Spleen (tissue), 7 donors: ENCODE results near the gene LYZL4.

Experiments used
- CTCF ChIP-seq, 11 experiments: fragments of 200-600 bp in 7 of 11; fragments of 450-650 bp in 4 of 11; sonication (generic) in 4 of 11; IDR thresholded peaks in 8 of 11; conservative IDR thresholded peaks in 3 of 11; 1 replicate in 7 of 11; 2 replicates in 4 of 11; pipeline versions ENCODE4 v1.4.0 to v1.8.0; 2016 to 2021; ENCODE audit warnings: antibody characterized with exemption in 11 of 11, inconsistent platforms in 4 of 11, mild to moderate bottlenecking in 1 of 11
- POLR2A ChIP-seq, 3 donors: fragments of 450-650 bp; IDR thresholded peaks; one replicate each; pipeline ENCODE4 v1.5.1; 2017; ENCODE audit warnings: antibody characterized with exemption in 3 of 3, mild to moderate bottlenecking in 1 of 3
- POLR2AphosphoS5 ChIP-seq, 3 donors: sonication (generic); formaldehyde crosslinking; IDR thresholded peaks; one replicate each; pipeline ENCODE4 v1.5.1; 2017; ENCODE audit warnings: antibody characterized with exemption in 3 of 3
- donor health status: DM: no; HTN: no; CAD: no; lungs with moderate emphysema.
- donor health status: DM: no; HTN: no; CAD: no.
- donor health status: DM: no; HTN: no; CAD: no.

DNA sequence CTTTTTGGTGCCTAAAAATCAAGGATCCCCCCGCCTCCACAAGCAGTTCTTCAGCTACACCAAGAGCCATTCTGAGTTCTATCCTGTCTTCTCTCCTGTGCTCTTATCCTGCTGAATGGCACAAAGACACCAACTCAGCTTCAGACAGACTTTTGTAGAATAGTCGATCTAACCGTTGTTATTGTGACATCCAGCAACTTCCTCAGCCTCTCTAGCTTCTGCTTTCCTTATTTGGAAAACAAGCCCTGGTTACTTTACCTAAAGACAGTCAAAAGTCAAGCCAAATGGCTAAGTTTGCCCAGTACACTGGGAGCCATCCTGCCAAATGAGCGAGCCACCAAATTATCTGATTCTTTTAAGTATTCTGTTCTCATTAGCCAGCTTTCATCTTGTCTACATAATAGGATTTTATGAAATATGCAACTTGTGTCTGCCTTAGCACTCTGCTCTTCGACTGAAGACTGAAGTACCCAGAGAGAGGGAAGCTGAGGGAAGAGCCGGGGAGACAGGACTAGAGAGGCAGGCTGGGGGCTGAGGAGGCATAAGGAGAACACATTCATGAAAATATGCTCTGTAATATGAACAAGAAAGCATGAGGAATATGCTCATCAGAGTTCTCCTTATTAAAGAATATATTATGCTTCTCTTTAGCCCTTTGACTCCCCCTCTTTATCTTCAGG is 35.1 kb downstream of the LYZL4 start:
- TF ChIP-seq CTCF (IDR thresholded peaks at IDR 0.05 in 8 of 11, conservative IDR thresholded peaks at IDR 0.05 in 3 of 11) (no peak), POLR2A (IDR thresholded peaks at IDR 0.05) (no peak), POLR2AphosphoS5 (IDR thresholded peaks at IDR 0.05) (no peak)
